ENCODE measurements around the gene MSANTD2.

GRCh38 chr11:124817036-124817435, 16.8 kb upstream of the MSANTD2 start:
- TF ChIP-seq CTCF (IDR thresholded peaks at IDR 0.05) (no peak), POLR2A (IDR thresholded peaks at IDR 0.05) (no peak)
